CD4-positive, alpha-beta T cell treated with Interleukin-6 at 100 ng/mL for 8 hours (primary cell): ENCODE data around the gene PCDH19.

ENCODE experiments used
- DNase-seq: peaks from one replicate; pipeline ENCODE4 v3.0.0-alpha.2; 2020; ENCODE audit warnings: mixed read lengths, low spot score

The PCDH19 gene

DNA sequence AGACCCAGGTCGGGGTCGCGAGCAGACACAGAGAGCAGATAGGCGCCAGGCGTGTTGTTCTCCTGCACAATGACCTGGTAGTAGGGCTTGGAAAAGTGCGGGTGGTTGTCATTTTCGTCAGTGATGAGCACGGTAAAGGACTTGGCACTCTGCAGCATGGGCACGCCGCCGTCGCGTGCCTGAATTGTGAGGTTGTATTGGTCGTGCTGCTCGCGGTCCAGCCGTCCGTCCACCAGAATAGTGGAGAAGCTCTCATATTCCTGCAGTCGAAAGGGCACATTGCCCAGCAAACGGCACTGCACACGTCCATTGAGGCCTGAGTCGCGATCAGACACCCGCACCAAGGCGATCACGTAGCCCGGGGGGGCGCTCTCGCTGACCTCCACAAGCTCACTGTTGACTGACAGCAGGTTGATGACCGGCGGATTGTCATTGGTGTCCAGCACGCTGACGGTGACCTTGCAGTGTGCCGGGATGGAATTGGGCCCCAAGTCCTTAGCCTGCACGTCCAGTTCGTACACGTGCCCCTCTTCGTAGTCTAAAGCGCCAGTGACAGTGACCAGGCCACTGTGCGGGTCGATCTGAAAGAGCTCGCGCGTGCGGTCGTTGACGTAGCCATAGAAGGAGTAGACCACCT lies 2.8 kb downstream of the PCDH19 start:
- DNase-seq, result no peak

DNA sequence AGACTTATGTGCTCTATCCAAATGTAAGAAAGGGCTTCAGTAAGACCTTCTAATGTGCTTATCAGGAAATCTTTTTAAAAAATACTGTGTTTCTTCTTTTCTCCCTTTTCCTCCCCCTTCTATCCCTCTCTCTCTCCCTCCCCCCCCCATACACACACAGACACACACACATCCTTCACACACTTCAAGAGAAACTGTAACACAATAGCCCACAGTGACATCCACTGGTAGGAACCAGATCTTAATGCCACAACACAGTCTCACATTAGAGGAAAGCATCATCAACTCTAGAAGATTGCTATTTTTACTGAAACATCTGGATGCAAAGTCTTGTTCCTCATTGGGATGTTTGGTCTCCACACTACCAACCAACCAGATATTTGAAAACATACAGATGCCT lies 4.6 kb downstream of the PCDH19 start:
- no peak for DNase-seq

DNA sequence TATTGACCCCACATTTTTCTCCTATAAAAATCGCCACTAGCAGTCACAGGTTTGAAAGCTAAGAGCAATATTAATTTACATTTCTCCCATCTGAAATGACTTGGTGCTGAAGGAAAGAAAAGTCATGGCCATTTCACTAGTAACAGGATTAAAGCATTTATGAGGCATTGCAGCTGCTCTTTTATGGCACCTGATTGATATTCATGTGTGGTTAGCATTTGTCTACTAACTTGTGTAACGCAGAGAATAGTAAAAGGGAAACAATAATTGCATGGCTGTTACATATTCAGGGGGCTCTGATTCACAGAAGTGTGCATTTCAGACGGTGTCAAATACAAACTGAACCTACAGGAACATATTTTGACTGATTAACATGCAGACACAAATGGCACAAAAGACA lies 5.2 kb downstream of the PCDH19 start:
- no peak for DNase-seq

DNA sequence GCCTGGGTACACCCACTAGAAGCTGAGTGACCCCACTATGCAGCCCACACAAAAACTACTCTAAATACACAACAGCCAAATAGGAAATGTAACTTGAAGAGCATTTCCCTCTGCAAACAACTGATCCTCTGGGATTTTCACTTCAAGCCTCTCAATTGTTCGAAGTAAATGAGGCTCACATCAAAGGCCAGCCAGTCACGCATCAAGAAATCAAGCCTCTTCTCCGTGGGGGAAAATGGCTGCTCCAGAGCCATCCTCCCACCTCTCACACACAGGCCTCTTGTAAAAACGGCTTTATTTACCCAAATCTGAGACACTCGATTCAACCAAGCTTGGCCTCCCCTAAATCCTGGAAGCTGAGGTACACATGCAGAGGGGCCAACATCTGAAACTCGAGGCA lies 14.3 kb downstream of the PCDH19 start:
- DNase-seq, result no peak

DNA sequence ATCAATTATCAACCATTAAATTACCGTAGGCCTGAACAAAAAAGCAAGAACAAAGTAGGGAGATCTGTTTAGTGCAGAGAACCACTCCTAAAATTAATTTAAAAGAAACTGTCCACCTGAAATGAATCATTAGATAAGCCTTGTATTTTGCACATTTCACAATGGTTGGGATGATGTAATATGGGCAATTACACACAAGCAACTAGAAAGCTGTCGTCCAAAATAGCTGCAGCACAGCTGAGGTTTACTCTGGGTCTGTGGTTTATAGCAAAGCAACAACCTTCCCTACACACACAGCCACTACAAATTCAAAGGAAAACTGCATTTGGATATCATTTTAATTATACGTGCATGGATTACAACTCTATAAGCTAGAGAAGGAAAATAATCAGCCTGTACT lies 28.5 kb downstream of the PCDH19 start:
- DNase-seq, result no peak

DNA sequence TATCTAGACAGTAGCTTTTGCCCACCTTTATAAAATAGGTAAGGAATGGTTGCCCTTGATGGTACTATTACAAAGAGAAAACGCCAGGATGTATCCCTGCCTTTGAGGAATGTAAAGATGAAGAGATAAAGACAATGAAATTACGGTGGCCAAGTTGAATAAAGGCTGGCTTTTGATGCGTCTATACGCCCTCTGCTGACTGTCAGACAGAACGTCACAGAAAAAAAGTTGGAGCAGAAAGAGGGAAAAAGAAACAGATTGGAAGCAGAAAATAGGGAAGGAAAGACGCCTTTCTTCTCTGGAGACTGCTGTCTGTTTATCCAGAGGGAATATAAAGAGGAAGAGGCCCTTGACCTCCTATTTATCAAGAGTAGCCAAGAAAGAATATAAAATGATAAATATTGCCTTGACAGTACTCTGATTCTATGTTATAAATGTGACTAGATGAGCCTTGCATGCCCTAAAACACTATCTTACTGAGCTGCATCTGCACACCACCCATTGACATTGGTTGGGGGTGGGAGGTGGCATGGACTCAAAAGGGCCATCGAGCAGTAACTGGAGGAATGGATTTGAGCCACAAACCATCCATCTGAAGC lies 30.6 kb downstream of the PCDH19 start:
- no peak for DNase-seq

DNA sequence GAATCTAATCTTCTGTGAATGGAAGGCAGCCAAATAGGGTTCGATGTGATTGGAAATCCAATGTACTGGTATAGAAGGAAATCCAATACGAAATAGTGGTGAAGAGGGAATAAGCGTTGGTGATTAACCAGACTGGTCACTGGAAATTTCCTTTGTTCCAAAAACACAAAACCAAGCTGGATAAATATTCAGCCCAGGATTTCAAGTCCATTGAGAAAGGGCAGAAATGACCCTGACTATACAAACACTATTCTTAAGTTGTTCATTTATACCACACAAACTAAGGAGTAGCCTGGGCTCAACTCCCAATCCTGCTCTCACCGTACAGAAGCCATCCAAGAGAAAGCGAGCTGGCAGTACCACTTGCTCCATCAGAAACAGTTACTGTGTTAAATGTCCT lies 32.2 kb downstream of the PCDH19 start:
- DNase-seq, result no peak

DNA sequence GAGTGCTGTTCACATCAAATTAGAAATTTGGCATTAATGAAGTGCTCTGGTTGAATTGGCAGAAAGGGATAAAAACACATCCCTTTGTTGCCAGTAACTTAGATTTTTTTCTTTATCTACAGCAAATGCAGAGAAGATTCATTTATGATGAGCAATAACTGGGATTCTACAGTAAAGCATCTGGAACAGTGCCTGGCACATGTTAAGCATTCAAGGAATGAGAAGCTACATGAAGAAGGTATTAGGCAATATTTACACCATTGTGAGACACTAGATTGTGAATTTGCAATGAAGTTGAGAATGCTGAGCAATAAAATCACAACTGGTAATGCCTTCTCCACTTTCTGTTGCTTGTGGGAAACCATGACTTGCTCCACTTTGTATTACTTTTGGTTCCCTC lies 33.5 kb downstream of the PCDH19 start:
- no peak for DNase-seq

DNA sequence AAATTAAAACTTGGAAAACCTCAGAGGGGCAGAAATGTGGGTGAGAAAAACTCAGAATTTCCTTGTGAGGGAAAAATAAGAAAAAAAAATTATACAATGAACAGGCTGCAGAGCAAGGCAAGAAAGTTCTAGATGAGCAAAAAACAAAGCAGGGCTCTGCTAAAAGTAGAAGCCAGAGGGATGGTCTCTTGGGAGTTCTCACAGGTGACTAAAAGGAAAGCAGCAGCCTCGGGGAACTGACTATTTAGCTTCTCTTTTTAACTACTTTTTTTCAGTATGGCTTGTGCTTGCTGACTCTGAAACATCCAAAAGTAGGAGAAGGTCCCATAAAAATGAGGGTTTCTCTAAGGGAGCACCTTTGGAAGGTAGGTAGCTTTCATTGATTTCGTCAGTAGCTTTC lies 36.4 kb downstream of the PCDH19 start:
- no peak for DNase-seq

DNA sequence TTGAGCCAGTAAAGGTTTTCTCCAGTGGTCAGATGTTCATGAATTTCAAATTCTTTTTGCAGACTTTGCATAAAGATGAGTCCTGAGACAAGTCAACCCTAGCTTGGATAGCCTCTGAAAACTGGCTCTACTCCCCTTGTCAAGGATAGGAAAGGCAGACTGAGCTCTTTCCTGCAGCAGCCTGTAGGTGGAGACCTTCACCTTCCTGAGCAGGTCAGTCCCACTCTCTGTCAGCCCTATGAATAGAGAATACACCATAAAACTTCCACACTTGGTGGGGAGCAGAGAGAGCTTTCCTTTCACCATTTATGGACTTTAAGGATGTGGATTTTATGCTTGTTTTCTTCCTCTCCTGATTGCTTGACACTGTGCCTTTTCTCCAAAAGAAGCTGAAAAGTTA lies 41.9 kb downstream of the PCDH19 start:
- no peak for DNase-seq

DNA sequence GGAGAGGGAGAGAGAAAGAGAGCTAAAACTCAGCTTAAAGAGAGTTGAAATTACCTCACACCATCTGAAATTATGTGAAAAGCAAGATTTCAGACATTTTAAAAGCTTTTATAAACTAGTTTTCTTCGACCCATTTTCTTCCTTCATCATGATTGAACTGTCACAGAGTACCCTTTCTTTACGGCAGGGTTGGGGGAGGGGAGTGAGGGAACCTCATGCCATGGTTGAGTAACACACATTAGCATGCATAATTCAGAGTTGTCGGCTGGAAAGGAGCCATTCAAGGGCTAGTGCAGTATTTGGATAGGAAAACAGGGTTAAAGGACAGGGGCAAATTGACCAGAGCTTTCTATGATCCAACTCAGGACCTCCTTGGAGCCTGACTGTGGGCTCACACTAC lies 46.2 kb downstream of the PCDH19 start:
- DNase-seq, result no peak

DNA sequence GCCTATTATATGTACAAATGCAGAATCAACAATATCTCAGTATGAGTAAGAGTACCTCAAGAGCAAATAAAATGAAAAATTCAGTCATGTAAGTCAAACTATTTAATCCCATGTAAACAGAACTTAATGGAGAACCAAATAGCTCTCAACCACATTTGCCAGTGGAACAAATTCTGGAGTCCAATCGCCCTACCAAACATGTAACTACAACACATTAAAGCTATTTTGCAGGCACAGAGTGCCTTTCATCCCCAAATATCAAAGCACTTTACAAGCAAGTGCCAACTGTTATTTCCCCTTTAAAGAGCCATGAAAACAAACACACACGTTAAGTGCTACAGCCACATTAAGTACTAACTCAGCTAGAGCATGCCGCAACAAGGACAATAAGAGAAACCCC lies 51.3 kb downstream of the PCDH19 start:
- no peak for DNase-seq

DNA sequence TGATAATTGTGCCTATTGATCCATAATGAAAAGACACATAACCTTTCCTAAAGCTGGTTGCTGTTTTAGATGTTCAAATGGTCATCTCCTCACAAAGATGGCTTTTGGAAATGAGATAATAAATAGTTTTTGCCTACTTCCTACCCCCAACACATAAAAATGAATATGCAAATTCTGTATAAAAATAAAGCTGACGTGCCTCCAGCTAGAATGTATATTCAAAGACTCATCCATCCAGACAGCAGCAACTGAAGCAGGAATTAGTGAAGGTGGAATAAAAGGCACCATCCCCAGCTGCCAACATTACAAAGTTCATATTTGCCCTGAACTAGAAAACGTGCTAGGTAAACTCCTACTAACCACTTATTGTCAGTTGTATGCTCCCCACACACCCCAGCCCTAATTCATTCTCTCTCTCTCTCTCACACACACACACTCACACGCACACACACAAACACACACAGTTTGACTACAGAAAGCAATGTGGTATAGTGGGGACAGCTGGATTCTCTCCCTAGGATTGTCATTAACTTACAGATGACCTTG lies 53.6 kb downstream of the PCDH19 start:
- DNase-seq, result no peak

DNA sequence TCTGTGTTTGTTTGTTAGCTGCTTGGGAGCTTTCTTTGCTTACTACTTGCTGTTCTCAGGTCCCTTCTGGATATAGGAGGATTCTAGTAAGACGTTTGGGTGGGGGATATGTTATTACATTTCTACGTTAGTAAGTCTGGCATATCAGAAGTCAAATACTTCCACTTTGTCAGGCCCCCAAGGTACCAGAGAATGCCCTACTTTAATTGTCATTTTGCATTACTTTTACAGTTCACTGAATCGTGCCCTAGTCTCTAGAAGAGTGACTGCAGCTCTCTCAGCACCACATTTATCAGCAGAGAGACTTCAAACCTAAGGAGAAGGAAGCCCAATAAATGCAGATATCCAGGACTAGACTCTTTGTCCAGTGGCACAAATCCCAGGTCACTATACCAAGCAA lies 54.4 kb downstream of the PCDH19 start:
- DNase-seq, result no peak

DNA sequence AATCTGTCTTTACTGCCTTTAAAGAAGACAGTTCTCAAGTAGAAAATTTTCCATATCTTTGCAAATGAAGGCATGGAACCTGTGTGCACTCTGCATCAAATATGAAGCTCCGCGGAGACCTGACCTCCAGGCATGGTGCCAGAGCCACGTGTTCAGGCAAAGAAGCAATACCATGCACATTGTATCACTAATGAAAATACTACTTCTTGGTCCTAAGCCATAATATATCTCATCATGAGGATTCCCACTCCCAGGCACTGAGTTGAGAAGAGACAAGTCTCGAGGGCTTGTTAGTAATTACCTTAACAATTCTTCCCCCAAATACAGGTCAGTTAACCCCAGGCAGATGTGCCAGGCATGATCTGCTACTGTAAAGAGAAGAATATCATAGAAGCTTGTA lies 56.7 kb downstream of the PCDH19 start:
- DNase-seq, result no peak

DNA sequence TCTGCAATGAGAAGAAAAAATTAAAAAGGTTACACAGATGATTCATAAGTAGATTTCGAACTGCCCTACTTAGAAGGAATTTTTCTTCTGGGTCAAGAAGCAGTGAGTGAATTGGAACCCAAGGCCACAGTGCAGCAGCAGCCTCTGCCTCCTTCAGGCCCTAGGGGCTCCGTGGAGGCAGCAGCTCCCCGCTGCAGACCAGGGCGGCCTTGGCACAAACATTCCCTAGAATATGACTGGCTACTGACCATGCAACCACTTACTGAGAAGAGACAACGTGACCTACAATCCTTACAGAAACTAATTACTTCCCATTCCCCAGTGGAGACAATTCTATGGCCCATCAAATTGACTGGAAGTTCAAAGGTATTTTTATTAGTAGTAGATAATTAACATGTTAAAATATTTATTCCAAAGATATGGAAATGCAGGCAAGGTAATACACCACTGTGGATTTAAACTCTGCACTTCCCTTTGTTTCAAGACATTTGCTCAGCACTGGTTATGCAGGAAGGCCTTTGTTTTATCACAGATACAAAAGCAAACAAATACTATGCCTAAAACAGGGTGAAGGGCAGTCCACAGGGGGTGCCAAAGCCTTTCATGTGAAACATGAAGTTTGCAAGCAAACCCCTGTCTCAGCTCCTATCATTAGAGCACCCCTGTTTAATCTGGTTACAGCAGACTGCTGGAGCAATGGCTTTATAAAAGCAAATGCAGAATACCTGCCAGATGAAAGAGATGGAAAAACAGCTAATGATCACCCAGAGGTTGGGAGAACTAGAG lies 59.2 kb downstream of the PCDH19 start:
- DNase-seq, result no peak

DNA sequence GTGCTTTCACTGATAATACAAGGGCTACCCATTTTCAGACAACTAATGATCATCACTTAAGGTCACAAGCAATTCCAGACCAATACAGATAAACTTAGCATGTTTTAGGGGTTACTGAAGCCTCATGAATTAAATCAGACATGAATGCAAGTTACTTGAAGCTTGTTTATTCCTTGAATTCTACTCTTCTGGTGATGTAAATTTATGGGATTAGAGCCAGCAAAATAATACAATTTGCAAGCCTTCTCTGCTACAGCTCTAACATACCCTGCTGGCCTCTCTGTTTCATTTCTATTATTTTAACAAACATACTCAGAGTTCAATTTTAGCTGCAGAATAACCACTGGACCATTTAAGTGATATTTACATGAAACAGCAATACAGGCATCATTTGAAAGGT lies 60.7 kb downstream of the PCDH19 start:
- no peak for DNase-seq

DNA sequence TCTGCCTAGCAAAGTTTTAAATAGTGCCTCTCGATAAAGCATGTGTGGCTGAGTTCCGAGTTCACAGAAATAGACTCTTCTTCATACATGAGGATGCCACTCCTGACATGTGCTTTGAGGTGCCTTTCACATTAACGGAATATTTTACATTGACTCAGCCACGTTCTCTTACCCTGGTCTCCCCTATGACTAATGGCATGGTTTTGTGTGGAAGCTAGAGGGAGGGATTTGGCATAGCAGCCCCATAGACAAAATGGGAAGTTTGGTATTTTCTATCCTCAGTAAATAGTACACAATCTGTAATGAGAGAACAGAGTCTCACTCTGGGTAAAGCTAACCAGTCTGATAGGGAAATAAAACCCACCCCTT lies 68.9 kb downstream of the PCDH19 start:
- DNase-seq, result no peak

DNA sequence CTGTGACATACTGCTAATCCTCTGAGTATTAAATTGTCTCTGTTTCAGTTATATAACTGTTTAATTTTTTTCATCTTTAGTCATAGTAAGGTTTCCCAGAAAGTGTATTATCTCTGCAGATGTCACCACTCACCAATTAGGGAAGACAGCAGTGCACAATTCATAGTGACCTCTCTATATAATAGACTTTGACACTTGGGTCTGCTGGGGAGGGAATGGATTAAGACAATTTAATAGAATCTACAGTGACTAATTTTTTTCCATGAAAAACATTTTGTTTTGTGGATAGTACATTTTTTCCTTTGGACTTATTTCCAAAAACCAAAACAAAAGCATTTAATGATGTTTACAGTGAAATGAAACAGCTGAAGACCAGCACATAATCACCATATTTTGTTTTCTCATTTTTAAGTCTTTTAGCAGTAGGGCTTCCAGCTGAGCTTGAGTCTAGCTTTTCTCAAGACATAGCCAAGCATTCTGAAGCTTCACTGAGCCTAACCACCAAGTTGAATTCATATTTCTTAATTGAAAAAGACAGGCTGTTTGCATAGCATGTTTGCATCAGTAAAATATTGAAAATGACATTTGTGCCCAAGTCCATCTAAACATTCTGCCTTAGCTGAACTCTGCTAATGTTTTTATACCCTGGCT lies 69.5 kb downstream of the PCDH19 start:
- no peak for DNase-seq

DNA sequence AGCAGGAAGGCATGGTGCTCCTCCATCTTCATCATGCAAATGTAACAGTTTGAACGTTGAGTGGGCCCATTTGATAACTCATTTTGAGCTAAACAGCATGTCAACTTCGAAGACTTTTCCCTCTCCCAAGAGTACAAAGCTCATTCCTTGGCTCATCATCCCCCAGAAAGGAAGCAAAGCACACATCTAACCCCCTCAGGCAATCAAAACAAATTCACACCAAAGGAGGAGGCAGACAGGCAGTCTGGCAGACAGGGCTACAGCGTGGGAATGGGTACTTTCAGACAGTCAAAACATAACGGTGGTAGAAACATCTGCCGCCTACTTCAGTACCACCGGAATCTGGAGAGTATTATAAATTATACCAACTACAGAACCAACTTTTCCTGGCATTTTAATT lies 81.7 kb downstream of the PCDH19 start:
- DNase-seq, result no peak

DNA sequence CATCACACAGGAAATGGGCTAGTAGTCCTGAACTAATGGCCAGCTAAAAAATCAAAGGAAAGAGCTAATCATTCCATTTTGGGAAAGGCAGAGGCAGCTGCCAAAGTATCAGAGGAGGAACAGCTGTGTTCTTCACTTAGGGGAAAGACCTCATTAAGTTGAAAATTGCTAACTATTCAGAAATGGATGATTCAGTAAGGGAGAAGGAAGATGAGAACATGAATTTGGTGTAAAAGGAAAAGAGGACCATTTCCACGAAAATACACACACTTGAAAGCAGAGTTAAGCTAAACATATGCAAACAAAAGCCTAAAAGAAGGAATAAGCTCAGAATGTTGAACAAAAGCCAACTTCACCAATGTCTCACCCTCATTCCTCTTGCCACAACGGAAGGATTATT lies 90.4 kb downstream of the PCDH19 start:
- no peak for DNase-seq

DNA sequence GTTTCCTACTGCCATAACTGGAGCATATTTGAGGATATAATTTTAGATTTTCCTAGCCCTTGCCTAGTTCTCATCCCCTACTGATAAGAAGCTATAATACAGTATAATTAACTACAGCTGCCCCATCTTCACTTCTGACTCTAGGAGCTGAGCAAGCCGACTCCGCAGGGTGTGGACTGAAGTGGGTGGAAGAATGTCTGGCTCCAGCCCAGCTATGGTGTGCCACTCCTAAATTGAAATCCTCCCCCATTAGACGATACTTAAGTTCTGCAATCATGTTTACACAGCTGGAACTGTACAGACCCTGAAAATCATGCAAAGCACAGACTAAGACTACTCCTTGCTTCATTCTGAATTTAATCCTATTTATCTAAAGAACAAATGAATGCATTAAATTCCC lies 93.1 kb downstream of the PCDH19 start:
- DNase-seq, result no peak

DNA sequence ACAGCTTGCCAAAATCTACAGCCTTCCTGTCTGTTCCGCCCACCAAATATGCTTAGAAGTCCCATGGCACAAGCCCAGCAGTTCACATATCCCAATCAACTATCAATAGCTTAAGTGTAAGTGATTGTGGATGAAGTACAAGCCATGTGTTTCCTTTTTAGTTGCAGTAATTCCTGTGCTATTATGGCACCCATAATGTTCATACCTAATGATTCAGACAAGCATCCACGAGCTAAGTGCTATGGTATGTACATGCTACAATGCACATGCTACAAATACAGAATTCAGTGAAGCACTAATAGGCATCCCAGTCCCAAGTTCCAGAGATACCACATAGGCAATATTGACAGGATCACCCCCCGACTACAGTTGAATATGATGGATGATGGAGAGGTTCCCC lies 94.5 kb downstream of the PCDH19 start:
- no peak for DNase-seq
